ENCODE measurements around the gene COX5B. TPM values are rescaled to one million over a fixed set of nuclear protein-coding genes. Genes with fewer than 3 reads are reported as not detected.

The COX5B gene
- total and polyA plus RNA-seq, 9 of the 15 experiments (the other 6 are each of a cell fraction or from before 2014, with no cell fraction given), result 154 to 1,424 (median 487) TPM

DNA sequence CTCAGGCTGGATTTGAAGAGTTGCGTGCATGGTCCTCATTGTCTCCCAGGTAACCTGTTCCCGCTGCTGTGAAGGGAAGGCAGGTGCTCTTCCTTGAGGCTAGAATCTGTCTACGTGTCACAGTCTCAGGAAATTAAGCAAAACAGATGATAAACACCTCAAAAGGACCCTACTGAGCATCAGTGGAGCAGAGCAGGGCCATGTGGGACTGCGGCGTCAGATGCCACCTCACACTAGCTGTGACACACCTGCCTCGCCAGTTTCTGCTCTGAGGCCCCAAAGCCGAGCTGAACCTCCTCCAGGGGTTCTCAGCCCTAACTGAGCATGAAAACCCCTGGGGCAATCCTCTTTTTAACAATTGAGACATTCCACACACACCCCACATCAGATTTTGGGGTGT, 25.7 kb downstream of the COX5B start:
- ChIA-PET CTCF (ENCODE audit: low intra/inter-chr PET ratio) (no interaction called here), POLR2A (no interaction called here)
- Histone ChIP-seq H3K27ac (ENCODE audit: extremely low read depth, low read depth, low read length) (no peak overlapping the region), H3K4me2 (ENCODE audit: insufficient read depth, low read length) (no peak overlapping the region), H3K9me1 (ENCODE audit: control insufficient read depth, insufficient read depth, low read length) (no peaks in the 10 kb centered on the region), H3K9me3 (replicated peaks; ENCODE audit: control insufficient read depth, insufficient read depth, low read depth, low read length) (no peaks in the 10 kb centered on the region), H3K4me3 (no peak overlapping the region), H3K79me2 (ENCODE audit: control insufficient read depth, insufficient read depth, low read length) (no peaks in the 10 kb centered on the region), H3K4me1 (replicated peaks in 1 of 2; ENCODE audit: control insufficient read depth in 2 of 2, insufficient read depth in 2 of 2, low read length in 2 of 2) (peaks cover 11 to 24% of the 10 kb centered on the region in 2 experiments), H3K36me3 (ENCODE audit: control insufficient read depth, insufficient read depth, low read length) (no peaks in the 10 kb centered on the region), H4K20me1 (replicated peaks; ENCODE audit: control insufficient read depth, insufficient read depth, low read length) (no peaks in the 10 kb centered on the region), H3K27me3 (ENCODE audit: control insufficient read depth in 2 of 2, insufficient read depth in 2 of 2, low read length in 2 of 2) (no peaks in the 10 kb centered on the region), H2AFZ (ENCODE audit: low read depth, low read length) (no peak overlapping the region), H3K9ac (ENCODE audit: insufficient read depth in 1 of 2, low read depth in 2 of 2, low read length in 2 of 2) (no peak overlapping the region)
- ATAC-seq (no peak), FAIRE-seq (no peak), DNase-seq (ENCODE audit: extremely low read depth in 1 of 4, low spot score in 3 of 4) (no peak)
- BruUV-seq (replicated peaks), result no TSS peak
- intact Hi-C loops (cut with micrococcal nuclease), result no loop called here
- no peak for TF ChIP-seq KLF13 (tag; IDR thresholded peaks at IDR 0.05; ENCODE audit: borderline replicate concordance, low read depth)
- TF ChIP-seq THRAP3 (IDR thresholded peaks at IDR 0.05; ENCODE audit: borderline replicate concordance), result no peak
- TF ChIP-seq RUNX1 (IDR thresholded peaks at IDR 0.05; ENCODE audit: low read depth), result no peak
- no peak for TF ChIP-seq MXI1 (IDR thresholded peaks at IDR 0.05; ENCODE audit: low read depth, low read length)
- TF ChIP-seq, protein P1, sequence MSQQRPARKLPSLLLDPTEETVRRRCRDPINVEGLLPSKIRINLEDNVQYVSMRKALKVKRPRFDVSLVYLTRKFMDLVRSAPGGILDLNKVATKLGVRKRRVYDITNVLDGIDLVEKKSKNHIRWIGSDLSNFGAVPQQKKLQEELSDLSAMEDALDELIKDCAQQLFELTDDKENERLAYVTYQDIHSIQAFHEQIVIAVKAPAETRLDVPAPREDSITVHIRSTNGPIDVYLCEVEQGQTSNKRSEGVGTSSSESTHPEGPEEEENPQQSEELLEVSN (IDR thresholded peaks at IDR 0.05; ENCODE audit: borderline replicate concordance in 1 of 2, extremely low read depth in 1 of 2, insufficient read depth in 1 of 2, insufficient read length in 1 of 2, low read depth in 1 of 2, low read length in 1 of 2, poor library complexity in 1 of 2, severe bottlenecking in 1 of 2), result no peak
- TF ChIP-seq ZNF184 (CRISPR knock-in tag; IDR thresholded peaks at IDR 0.05), result no peak
- no peak for TF ChIP-seq FOXM1 (IDR thresholded peaks at IDR 0.05; ENCODE audit: low read depth)
- TF ChIP-seq FOXM1 (CRISPR knock-in tag; IDR thresholded peaks at IDR 0.05; ENCODE audit: low read depth), result no peak
- no peak for TF ChIP-seq SIN3B (IDR thresholded peaks at IDR 0.05; ENCODE audit: low read depth)
- no peak for TF ChIP-seq MYC (IDR thresholded peaks at IDR 0.05; ENCODE audit: low read depth, low read length)
- no peak for TF ChIP-seq MYC (CRISPR knock-in tag; IDR thresholded peaks at IDR 0.05; ENCODE audit: borderline replicate concordance, low read depth)
- TF ChIP-seq, protein P2, sequence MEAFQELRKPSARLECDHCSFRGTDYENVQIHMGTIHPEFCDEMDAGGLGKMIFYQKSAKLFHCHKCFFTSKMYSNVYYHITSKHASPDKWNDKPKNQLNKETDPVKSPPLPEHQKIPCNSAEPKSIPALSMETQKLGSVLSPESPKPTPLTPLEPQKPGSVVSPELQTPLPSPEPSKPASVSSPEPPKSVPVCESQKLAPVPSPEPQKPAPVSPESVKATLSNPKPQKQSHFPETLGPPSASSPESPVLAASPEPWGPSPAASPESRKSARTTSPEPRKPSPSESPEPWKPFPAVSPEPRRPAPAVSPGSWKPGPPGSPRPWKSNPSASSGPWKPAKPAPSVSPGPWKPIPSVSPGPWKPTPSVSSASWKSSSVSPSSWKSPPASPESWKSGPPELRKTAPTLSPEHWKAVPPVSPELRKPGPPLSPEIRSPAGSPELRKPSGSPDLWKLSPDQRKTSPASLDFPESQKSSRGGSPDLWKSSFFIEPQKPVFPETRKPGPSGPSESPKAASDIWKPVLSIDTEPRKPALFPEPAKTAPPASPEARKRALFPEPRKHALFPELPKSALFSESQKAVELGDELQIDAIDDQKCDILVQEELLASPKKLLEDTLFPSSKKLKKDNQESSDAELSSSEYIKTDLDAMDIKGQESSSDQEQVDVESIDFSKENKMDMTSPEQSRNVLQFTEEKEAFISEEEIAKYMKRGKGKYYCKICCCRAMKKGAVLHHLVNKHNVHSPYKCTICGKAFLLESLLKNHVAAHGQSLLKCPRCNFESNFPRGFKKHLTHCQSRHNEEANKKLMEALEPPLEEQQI (IDR thresholded peaks at IDR 0.05), result no peak
- TF ChIP-seq ARHGAP35 (IDR thresholded peaks at IDR 0.05; ENCODE audit: partially characterized antibody), result no peak
- TF ChIP-seq, protein P3, sequence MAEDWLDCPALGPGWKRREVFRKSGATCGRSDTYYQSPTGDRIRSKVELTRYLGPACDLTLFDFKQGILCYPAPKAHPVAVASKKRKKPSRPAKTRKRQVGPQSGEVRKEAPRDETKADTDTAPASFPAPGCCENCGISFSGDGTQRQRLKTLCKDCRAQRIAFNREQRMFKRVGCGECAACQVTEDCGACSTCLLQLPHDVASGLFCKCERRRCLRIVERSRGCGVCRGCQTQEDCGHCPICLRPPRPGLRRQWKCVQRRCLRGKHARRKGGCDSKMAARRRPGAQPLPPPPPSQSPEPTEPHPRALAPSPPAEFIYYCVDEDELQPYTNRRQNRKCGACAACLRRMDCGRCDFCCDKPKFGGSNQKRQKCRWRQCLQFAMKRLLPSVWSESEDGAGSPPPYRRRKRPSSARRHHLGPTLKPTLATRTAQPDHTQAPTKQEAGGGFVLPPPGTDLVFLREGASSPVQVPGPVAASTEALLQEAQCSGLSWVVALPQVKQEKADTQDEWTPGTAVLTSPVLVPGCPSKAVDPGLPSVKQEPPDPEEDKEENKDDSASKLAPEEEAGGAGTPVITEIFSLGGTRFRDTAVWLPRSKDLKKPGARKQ (CRISPR knock-in tag; IDR thresholded peaks at IDR 0.05), result no peak
- no peak for TF ChIP-seq EP300 (IDR thresholded peaks at IDR 0.05; ENCODE audit: low read length)
- no peak for TF ChIP-seq CCNT2 (IDR thresholded peaks at IDR 0.05; ENCODE audit: borderline replicate concordance, extremely low read depth, insufficient read length, low read depth, low read length)
- no peak for TF ChIP-seq COPS2 (conservative IDR thresholded peaks at IDR 0.05)
- WGBS (ENCODE audit: insufficient coverage, low coverage, missing lambda C conversion rate), result 88% methylated on average over 7 of the region's 7 CpGs
- in situ Hi-C loops (cut with MboI), result no loop called here

Data from K562 (cell line).